Activated B cell treated with CpG ODN at 0.5 μM for 24 hours (primary cell): ENCODE results near the gene CELSR1. TPM values are rescaled to one million over a fixed set of nuclear protein-coding genes. Genes with fewer than 3 reads are reported as not detected.

ENCODE experiments used
- ATAC-seq: fragments of 200-7000 bp; cut with Tn5 transposase; one replicate; pipeline ENCODE4 v1.10.0; 2021; ENCODE audit warnings: low read depth, mild to moderate bottlenecking, moderate library complexity
- CTCF ChIA-PET: fragments of 350-600 bp; sonication (Branson Sonifier 250); formaldehyde crosslinking; loops from one replicate; lab custom pipeline; 2021; ENCODE audit warnings: antibody characterized with exemption; lab: Charles Lee
- POLR2A ChIA-PET: fragments of 350-600 bp; sonication (Branson Sonifier 250); formaldehyde crosslinking; loops from one replicate; lab custom pipeline; 2021; ENCODE audit warnings: antibody characterized with exemption; lab: Charles Lee
- DNase-seq: peaks from one replicate; pipeline ENCODE4 v3.0.0; 2022
- H3K27ac Mint-ChIP-seq: one replicate; pipeline ENCODE4 v1.8.0; 2020; ENCODE audit warnings: mixed read lengths
- H3K27me3 Mint-ChIP-seq: one replicate; pipeline ENCODE4 v1.8.0; 2021; ENCODE audit warnings: mixed read lengths
- H3K36me3 Mint-ChIP-seq: one replicate; pipeline ENCODE4 v1.8.0; 2021; ENCODE audit warnings: low read depth, mixed read lengths
- H3K4me1 Mint-ChIP-seq: one replicate; pipeline ENCODE4 v1.8.0; 2021; ENCODE audit warnings: mixed read lengths
- H3K4me3 Mint-ChIP-seq: one replicate; pipeline ENCODE4 v1.8.0; 2020; ENCODE audit warnings: mild to moderate bottlenecking, mixed read lengths
- H3K9me3 Mint-ChIP-seq: one replicate; pipeline ENCODE4 v1.8.0; 2020; ENCODE audit warnings: mixed read lengths
- intact Hi-C: fragments of 100-400 bp; cut with micrococcal nuclease; formaldehyde crosslinking; loops from one replicate; pipeline ENCODE4 v1.15.1; 2024
- total RNA-seq: library from RNA; stranded (reverse); gene quantifications from 2 replicates; pipeline ENCODE4 v1.2.3, GENCODE V29; 2022
- TF ChIP-seq, protein P1 (sequence below): fragments of 200-600 bp; IDR thresholded peaks from one replicate; pipeline ENCODE4 v1.8.0; 2022; ENCODE audit warnings: antibody characterized with exemption, mild to moderate bottlenecking

Gene CELSR1
- total RNA-seq, 1 donor from 2014 or later: 12.3 TPM

DNA sequence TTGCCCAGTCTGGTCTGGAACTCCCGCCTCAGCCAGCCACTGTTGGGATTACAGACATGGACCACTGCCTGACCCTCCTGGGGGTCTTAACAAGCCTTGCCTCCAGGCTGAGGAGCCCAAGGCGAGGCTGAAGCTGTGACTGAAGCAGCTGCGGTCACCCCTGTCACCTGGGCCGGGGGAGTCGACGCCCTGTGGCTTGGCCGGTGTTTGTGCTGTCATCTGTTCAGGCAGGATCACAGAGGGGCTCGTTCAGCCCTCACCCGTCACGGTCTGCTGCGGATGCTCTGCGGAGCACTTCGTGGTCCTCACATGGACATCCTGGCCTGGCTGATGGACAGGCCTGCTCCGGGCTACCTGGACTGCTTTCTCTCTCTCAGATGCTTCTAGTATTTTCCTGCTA lies 178.1 kb downstream of the CELSR1 start:
- peaks cover 66% of the 10 kb centered on the region for H3K36me3 Mint-ChIP-seq
- no peak for DNase-seq
- ChIA-PET CTCF (no interaction called here), POLR2A (interaction anchor here (1.2 kb wide), 1 partner anchor 189 kb away, joined by 6 read pairs; no protein-coding TSS in a partner anchor)
- H3K27me3 Mint-ChIP-seq: no peaks in the 10 kb centered on the region
- H3K4me1 Mint-ChIP-seq: peaks cover 15% of the 10 kb centered on the region
- TF ChIP-seq, protein P1, sequence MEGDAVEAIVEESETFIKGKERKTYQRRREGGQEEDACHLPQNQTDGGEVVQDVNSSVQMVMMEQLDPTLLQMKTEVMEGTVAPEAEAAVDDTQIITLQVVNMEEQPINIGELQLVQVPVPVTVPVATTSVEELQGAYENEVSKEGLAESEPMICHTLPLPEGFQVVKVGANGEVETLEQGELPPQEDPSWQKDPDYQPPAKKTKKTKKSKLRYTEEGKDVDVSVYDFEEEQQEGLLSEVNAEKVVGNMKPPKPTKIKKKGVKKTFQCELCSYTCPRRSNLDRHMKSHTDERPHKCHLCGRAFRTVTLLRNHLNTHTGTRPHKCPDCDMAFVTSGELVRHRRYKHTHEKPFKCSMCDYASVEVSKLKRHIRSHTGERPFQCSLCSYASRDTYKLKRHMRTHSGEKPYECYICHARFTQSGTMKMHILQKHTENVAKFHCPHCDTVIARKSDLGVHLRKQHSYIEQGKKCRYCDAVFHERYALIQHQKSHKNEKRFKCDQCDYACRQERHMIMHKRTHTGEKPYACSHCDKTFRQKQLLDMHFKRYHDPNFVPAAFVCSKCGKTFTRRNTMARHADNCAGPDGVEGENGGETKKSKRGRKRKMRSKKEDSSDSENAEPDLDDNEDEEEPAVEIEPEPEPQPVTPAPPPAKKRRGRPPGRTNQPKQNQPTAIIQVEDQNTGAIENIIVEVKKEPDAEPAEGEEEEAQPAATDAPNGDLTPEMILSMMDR: no peak
- intact Hi-C loops: no loop called here
- no peaks in the 10 kb centered on the region for H3K9me3 Mint-ChIP-seq
- H3K4me3 Mint-ChIP-seq: no peak overlapping the region
- H3K27ac Mint-ChIP-seq: no peak overlapping the region
- no peak for ATAC-seq

DNA sequence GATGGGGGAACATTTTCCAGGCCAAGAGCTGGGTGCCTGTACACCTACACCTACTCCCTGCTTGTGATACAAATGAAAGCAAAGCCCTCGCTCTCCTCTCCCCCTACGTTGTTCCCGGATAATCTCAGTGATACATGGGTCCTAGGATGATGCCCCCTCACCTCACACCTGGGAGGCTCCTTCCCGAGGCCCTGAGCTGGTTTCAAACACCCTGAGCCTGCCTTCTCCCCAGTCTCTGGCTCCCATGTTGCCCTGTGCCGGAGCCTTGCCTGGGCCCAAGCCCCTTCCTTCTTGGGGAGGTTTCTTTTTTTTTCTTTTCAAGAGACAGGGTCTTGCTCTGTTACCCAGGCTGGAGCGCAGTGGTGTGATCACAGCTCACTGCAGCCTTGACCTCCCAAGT lies 178.7 kb downstream of the CELSR1 start:
- no peaks in the 10 kb centered on the region for H3K9me3 Mint-ChIP-seq
- H3K27me3 Mint-ChIP-seq: no peaks in the 10 kb centered on the region
- DNase-seq: no peak
- H3K4me3 Mint-ChIP-seq: no peak overlapping the region
- intact Hi-C loops: no loop called here
- TF ChIP-seq, protein P1: no peak
- H3K4me1 Mint-ChIP-seq: peaks cover 15% of the 10 kb centered on the region
- H3K36me3 Mint-ChIP-seq: peaks cover 69% of the 10 kb centered on the region
- CTCF ChIA-PET: interaction anchor here (1.2 kb wide), 1 partner anchor 9 kb away, joined by 4 read pairs; no protein-coding TSS in a partner anchor
- ATAC-seq: no peak
- POLR2A ChIA-PET: no interaction called here
- H3K27ac Mint-ChIP-seq: no peak overlapping the region

DNA sequence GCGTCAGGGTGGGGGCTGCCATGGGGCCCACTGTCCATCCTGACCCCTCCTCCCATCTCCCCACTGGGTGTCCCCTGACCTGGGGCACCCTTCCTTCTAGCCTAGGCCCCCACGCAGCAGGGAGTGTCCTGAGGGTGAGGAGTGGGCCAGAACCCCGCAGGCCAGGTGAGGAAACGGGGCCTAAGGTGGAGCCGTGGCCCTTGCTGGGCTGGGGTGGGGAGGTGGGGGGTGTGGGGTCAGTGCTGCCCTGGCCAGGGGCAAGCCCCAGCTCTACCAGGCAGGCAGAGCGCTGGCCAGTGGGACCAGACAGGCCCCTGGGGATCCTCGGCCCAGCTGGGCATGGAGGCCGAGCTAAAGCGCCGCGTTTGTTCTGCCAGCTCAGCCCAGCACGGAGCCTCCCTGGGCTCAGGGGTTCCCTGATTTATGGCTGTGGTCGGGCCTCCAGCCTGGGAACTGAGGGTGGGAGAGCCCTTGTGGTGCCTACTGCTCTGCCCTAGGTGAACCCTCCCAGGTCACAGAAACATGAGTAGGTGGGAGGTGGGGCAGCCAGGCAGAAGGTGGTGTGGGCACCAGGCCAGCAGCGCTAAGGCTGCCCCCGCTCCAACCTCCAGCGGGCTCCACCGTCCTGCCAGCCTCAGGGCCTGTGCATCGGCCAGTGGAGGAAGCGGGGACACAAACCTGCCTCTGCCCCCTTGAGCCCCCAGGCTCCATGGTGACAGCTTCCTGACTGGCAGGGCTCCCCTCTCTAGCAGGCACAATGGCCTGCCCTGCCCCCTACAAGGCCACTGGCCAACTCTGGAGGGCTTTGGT lies 179.5 kb downstream of the CELSR1 start:
- no peak overlapping the region for H3K4me3 Mint-ChIP-seq
- intact Hi-C loops: no loop called here
- ATAC-seq (no peak), DNase-seq (no peak)
- ChIA-PET CTCF (interaction anchor here (1.2 kb wide), 1 partner anchor 10 kb away, joined by 4 read pairs; no protein-coding TSS in a partner anchor), POLR2A (no interaction called here)
- H3K36me3 Mint-ChIP-seq: peaks cover 71% of the 10 kb centered on the region
- no peaks in the 10 kb centered on the region for H3K27me3 Mint-ChIP-seq
- no peak overlapping the region for H3K27ac Mint-ChIP-seq
- peaks cover 17% of the 10 kb centered on the region for H3K4me1 Mint-ChIP-seq
- H3K9me3 Mint-ChIP-seq: no peaks in the 10 kb centered on the region
- TF ChIP-seq, protein P1: no peak

DNA sequence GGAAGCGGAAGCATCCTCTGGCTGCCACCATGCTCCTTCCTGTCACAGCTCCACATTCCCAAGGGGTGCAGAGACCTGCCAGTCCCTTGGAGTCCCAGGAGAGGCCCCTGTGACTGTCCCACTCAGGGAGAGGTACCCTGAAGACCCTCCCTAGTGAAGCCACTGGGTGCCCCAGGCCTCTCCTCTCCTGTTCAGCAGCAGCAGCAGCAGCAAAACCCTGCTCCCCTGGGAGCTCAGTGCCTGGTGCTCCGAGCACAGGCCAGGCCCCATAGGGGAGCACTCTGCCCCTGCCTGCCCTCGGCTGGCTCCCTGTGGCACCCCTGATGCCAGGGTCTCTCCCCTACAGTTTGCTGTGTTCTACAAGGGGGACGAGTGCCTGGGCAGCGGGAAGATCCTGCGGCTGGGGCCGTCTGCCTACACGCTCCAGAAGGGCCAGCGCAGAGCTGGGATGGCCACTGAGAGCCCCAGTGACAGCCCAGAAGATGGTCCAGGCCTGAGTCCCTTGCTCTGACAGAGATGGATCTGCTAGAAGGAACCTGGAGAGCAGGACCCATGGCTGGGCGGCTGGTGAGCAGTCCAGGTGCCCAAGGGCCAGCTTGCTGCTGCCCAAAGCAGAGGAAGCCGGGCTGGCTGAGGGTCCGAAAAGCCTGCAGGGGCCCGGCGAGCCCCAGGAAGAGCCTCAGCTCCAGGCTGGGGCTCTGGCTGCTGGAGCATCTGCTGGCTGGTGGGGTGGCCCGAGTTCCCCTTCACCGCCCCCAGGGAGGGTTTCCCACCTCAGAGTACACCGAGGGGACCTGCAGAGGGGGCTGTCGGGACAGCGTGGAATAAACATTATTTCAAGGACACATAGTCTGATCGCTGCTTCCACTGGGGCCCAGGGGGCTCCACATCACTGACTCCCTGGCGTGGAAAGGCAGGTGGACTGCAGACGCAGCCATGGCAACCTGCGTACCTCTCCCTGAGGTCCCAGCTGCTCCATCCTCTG lies 180.6 kb downstream of the CELSR1 start:
- ATAC-seq: no peak
- POLR2A ChIA-PET: interaction anchor here (1.0 kb wide), 1 partner anchor 11 kb away, joined by 3 read pairs; no protein-coding TSS in a partner anchor
- no peak for DNase-seq
- Mint-ChIP-seq H3K27ac (no peak overlapping the region), H3K4me1 (peaks cover 12% of the 10 kb centered on the region), H3K4me3 (no peak overlapping the region), H3K27me3 (no peaks in the 10 kb centered on the region), H3K9me3 (no peaks in the 10 kb centered on the region), H3K36me3 (peaks cover 75% of the 10 kb centered on the region)
- TF ChIP-seq, protein P1: no peak
- CTCF ChIA-PET: interaction anchor here (1.9 to 2.1 kb wide), 2 partner anchors 11 to 185 kb away, joined by 11 to 14 read pairs; no protein-coding TSS in a partner anchor
- intact Hi-C loops: no loop called here
